Measurements from ENCODE around the gene NKTR.

GRCh38 chr3:42659451-42660130, 59.1 kb downstream of the NKTR start:
- TF ChIP-seq CTCF (conservative IDR thresholded peaks at IDR 0.05; ENCODE audit: low read length) (no peak), EZH2phosphoT487 (IDR thresholded peaks at IDR 0.05; ENCODE audit: borderline replicate concordance, low read depth, low read length) (no peak)
